Transverse colon (tissue), 4 donors: ENCODE results near the gene P4HB. TPM values are rescaled to one million over a fixed set of nuclear protein-coding genes. Genes with fewer than 3 reads are reported as not detected.

Experiments
- DNase-seq: peaks from one replicate; pipeline ENCODE4 v3.0.0-alpha.2; 2019
- H3K27ac ChIP-seq, 4 donors: fragments of 200-600 bp; sonication (generic); 2 replicates each; pipeline ENCODE4 v1.5.1; 2016 to 2018; ENCODE audit warnings: inconsistent platforms in 4 of 4
- H3K27me3 ChIP-seq: fragments of 200-600 bp; sonication (generic); 2 replicates; pipeline ENCODE4 v1.5.1; 2017; ENCODE audit warnings: inconsistent platforms
- H3K36me3 ChIP-seq, 4 donors: fragments of 200-600 bp; sonication (generic); 2 replicates each; pipeline ENCODE4 v1.5.1; 2017 to 2019; ENCODE audit warnings: inconsistent platforms in 4 of 4
- H3K4me1 ChIP-seq, 4 donors: fragments of 200-600 bp; sonication (generic); 2 replicates each; pipeline ENCODE4 v1.5.1; 2017 to 2020; ENCODE audit warnings: inconsistent platforms in 4 of 4
- H3K4me3 ChIP-seq, 4 donors: fragments of 200-600 bp; sonication (generic); 1 replicate in 1 of 4; 2 replicates in 3 of 4; pipeline versions ENCODE4 v1.5.1 to v1.6.1; 2017 to 2019; ENCODE audit warnings: inconsistent platforms in 4 of 4
- H3K9me3 ChIP-seq, 2 donors: fragments of 200-600 bp; sonication (generic); 2 replicates each; pipeline ENCODE4 v1.5.1; 2017 to 2019; ENCODE audit warnings: inconsistent platforms in 2 of 2
- EP300 ChIP-seq: sonication (generic); formaldehyde crosslinking; IDR thresholded peaks from one replicate; pipeline ENCODE4 v1.6.1; 2017; ENCODE audit warnings: antibody characterized with exemption, low read depth
- POLR2A ChIP-seq: fragments of 450-650 bp; IDR thresholded peaks from one replicate; pipeline ENCODE4 v1.6.1; 2016; ENCODE audit warnings: antibody characterized with exemption, mild to moderate bottlenecking, moderate library complexity
- POLR2AphosphoS5 ChIP-seq, 3 donors: sonication (generic); formaldehyde crosslinking; IDR thresholded peaks; one replicate each; pipeline ENCODE4 v1.6.1; 2016; ENCODE audit warnings: antibody characterized with exemption in 3 of 3
- WGBS, 2 donors: methylation state at CpG; one replicate each; pipeline ENCODE4 v1.1.5; 2018; ENCODE audit warnings: low coverage in 1 of 2; 5-methylcytosine and 5-hydroxymethylcytosine counted together
- in situ Hi-C, 4 donors: fragments of 200-750 bp; cut with MboI; loops; one replicate each; pipeline versions ENCODE4 v1.15.0 to v1.15.1; 2017; ENCODE audit warnings: low sequenced_read_pairs in 3 of 4, low pct_ligation_motif_present in 1 of 4, low pct_unique_long_range_greater_than_20kb in 1 of 4
- intact Hi-C: fragments of 100-400 bp; cut with DNase I; formaldehyde crosslinking; loops from one replicate; pipeline ENCODE4 v1.15.1; 2023; ENCODE audit warnings: low total_unique reads
- total RNA-seq, 4 donors: library from RNA; depleted of rRNA; stranded (reverse); fragments of >200 nt; gene quantifications; one replicate each; pipeline ENCODE4 v1.1.0, GENCODE V29; 2016
- TF ChIP-seq, protein P1 (sequence below), 5 experiments: fragments of 200-600 bp in 3 of 5; fragments of 450-650 bp in 2 of 5; sonication (generic) in 3 of 5; IDR thresholded peaks; 1 replicate in 2 of 5; 2 replicates in 3 of 5; pipeline ENCODE4 v1.5.1; 2016 to 2017; ENCODE audit warnings: antibody characterized with exemption in 5 of 5, inconsistent platforms in 3 of 5, mild to moderate bottlenecking in 2 of 5, moderate library complexity in 1 of 5

The P4HB gene
- total RNA-seq, 4 donors from 2014 or later = 486 to 732 (median 556) TPM

DNA sequence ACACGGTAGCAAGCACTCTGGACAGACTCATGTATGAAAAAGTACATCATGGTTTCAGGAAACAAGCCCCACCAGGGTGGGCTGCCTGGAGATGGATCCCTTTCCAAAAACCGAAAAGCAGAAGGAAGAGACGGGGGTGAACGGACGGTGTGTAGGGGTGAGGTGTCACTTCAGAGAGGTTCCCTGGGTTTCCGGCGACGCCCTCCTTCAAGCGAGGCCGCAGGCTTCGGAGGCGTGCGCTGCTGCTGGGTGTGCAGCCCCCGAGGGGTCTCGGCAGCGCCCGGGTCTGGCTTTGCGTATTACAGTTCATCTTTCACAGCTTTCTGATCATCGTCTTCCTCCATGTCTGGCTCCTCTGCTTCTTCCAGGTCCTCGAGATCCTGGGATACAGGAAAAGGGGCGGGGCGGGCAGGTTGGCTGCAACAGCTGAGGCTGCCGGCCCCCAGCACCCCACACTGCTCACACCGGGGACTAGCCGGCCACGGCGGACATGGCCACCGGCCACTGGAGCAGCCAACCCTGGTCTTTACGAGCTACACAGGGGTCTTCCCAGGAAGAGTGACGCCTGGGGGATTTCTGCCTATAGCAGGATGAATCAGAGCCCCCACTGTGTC is 16.5 kb downstream of the P4HB start:
- Histone ChIP-seq H3K9me3 (no peaks in the 10 kb centered on the region), H3K4me3 (no peak overlapping the region), H3K27me3 (no peaks in the 10 kb centered on the region), H3K36me3 (peaks cover 0 to 46% (median 28%) of the 10 kb centered on the region in 4 donors), H3K27ac (no peak overlapping the region), H3K4me1 (no peaks in the 10 kb centered on the region)
- intact Hi-C loops = no loop called here
- DNase-seq = no peak
- WGBS, 2 donors = 89% methylated on average over 30 of the region's 30 CpGs; no CpG with 5 or more reads in 1 of the 2 donors
- TF ChIP-seq EP300 (no peak), POLR2AphosphoS5 (IDR thresholded peaks at IDR 0.05) (no peak), POLR2A (no peak)
- TF ChIP-seq, protein P1, sequence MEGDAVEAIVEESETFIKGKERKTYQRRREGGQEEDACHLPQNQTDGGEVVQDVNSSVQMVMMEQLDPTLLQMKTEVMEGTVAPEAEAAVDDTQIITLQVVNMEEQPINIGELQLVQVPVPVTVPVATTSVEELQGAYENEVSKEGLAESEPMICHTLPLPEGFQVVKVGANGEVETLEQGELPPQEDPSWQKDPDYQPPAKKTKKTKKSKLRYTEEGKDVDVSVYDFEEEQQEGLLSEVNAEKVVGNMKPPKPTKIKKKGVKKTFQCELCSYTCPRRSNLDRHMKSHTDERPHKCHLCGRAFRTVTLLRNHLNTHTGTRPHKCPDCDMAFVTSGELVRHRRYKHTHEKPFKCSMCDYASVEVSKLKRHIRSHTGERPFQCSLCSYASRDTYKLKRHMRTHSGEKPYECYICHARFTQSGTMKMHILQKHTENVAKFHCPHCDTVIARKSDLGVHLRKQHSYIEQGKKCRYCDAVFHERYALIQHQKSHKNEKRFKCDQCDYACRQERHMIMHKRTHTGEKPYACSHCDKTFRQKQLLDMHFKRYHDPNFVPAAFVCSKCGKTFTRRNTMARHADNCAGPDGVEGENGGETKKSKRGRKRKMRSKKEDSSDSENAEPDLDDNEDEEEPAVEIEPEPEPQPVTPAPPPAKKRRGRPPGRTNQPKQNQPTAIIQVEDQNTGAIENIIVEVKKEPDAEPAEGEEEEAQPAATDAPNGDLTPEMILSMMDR (IDR thresholded peaks at IDR 0.05) = no peak
- in situ Hi-C loops = no loop called here

- intact Hi-C loops = no loop called here
- H3K36me3 ChIP-seq = peaks cover 0 to 45% (median 26%) of the 10 kb centered on the region in 4 donors
Measured at GRCh38 chr17:81842725-81843504, 17.4 kb downstream of the P4HB start.

DNA sequence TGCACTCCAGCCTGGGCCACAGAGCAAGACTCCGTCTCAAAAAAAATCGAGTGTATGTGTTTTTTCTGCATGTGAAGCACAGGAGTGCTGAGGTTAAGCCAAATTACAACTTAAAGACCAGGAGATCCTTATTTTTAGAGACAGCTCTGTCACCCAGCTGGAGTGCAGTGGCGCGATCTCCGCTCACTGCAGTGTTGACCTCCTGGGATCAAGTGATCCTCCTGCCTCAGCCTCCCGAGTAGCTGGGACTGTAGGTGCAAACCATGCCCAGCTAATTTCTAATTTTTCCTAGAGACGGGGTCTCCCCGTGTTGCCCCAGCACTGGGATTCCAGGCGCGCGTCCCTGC is 18.0 kb downstream of the P4HB start:
- in situ Hi-C loops = no loop called here
- WGBS, 2 donors = 87 to 88% methylated on average over 2 to 11 of the region's 11 CpGs
- TF ChIP-seq POLR2A (no peak), POLR2AphosphoS5 (IDR thresholded peaks at IDR 0.05) (no peak), EP300 (no peak)
- TF ChIP-seq, protein P1 (IDR thresholded peaks at IDR 0.05) = no peak
- no peaks in the 10 kb centered on the region for H3K9me3 ChIP-seq
- no peak overlapping the region for H3K27ac ChIP-seq
- DNase-seq = no peak
- intact Hi-C loops = no loop called here
- H3K4me1 ChIP-seq = no peaks in the 10 kb centered on the region
- H3K36me3 ChIP-seq = peaks cover 0 to 40% (median 26%) of the 10 kb centered on the region in 4 donors
- H3K4me3 ChIP-seq = no peak overlapping the region
- no peaks in the 10 kb centered on the region for H3K27me3 ChIP-seq

More at GRCh38 chr17:81842725-81843504, 17.4 kb downstream of the P4HB start:
- H3K27me3 ChIP-seq = no peaks in the 10 kb centered on the region
- no peak overlapping the region for H3K27ac ChIP-seq
- in situ Hi-C loops = no loop called here
- H3K4me1 ChIP-seq = no peaks in the 10 kb centered on the region
- no peak overlapping the region for H3K4me3 ChIP-seq
- DNase-seq = no peak
- H3K9me3 ChIP-seq = no peaks in the 10 kb centered on the region
- TF ChIP-seq EP300 (no peak), POLR2AphosphoS5 (IDR thresholded peaks at IDR 0.05) (no peak), POLR2A (no peak)
- TF ChIP-seq, protein P1 (IDR thresholded peaks at IDR 0.05) = no peak
- 67% methylated on average over 21 of the region's 21 CpGs; no CpG with 5 or more reads in 1 of the 2 donors for WGBS, 2 donors

- H3K27ac ChIP-seq = no peak overlapping the region
- no peak overlapping the region for H3K4me3 ChIP-seq
- H3K27me3 ChIP-seq = no peaks in the 10 kb centered on the region
- intact Hi-C loops = no loop called here
- H3K4me1 ChIP-seq = no peaks in the 10 kb centered on the region
- WGBS, 2 donors = 77% methylated on average over 15 of the region's 15 CpGs; no CpG with 5 or more reads in 1 of the 2 donors
- peaks cover 0 to 36% (median 24%) of the 10 kb centered on the region in 4 donors for H3K36me3 ChIP-seq
- no peaks in the 10 kb centered on the region for H3K9me3 ChIP-seq
- DNase-seq = no peak
- in situ Hi-C loops = no loop called here
- TF ChIP-seq, protein P1 (IDR thresholded peaks at IDR 0.05) = no peak
- no peak for TF ChIP-seq POLR2AphosphoS5 (IDR thresholded peaks at IDR 0.05)
- no peak for TF ChIP-seq POLR2A
- no peak for TF ChIP-seq EP300
Measured at GRCh38 chr17:81841866-81842265, 18.5 kb downstream of the P4HB start.
